ENCODE measurements around the gene NPIPB13.
"Not testable (repeated sequence)": the region's sequence is repeated elsewhere in the genome, so short reads cannot be mapped to it uniquely, and the experiment has no call there.

The NPIPB13 gene

GRCh38 chr16:30248379-30248778 lies at the start of gene NPIPB13:
Gene NPIPB13 (minus strand): TSS chr16:30248479. CDS start chr16:30245573, 2,906 bp downstream.
- not testable (repeated sequence) for DNase-seq

- DNase-seq: not testable (repeated sequence)
These were observed 34.1 kb upstream of the NPIPB13 start for GRCh38 chr16:30282357-30282756.

- not testable (repeated sequence) for DNase-seq
These were observed 30.2 kb upstream of the NPIPB13 start for GRCh38 chr16:30278523-30278922.

- DNase-seq: not testable (repeated sequence)
These were observed 31.2 kb downstream of the NPIPB13 start for GRCh38 chr16:30217082-30217481.

- not testable (repeated sequence) for DNase-seq
These were observed 36.9 kb downstream of the NPIPB13 start for GRCh38 chr16:30211414-30211813.

GRCh38 chr16:30209032-30209431 lies 39.2 kb downstream of the NPIPB13 start:
- DNase-seq: peak; percentile 50

- DNase-seq: not testable (repeated sequence)
These were observed 41.1 kb downstream of the NPIPB13 start for GRCh38 chr16:30207063-30207704.

GRCh38 chr16:30206252-30206651 lies 42.0 kb downstream of the NPIPB13 start:
- not testable (repeated sequence) for DNase-seq

GRCh38 chr16:30205541-30206236 lies 42.6 kb downstream of the NPIPB13 start:
- DNase-seq: peak; percentile 7

- DNase-seq: not testable (repeated sequence)
These were observed 48.5 kb downstream of the NPIPB13 start for GRCh38 chr16:30199608-30200343.

GRCh38 chr16:30199049-30199448 lies 49.2 kb downstream of the NPIPB13 start, which contains the start of gene SULT1A3:
Gene SULT1A3 (plus strand): TSS chr16:30199255. CDS start chr16:30200729, 1,474 bp downstream.
- DNase-seq: not testable (repeated sequence)

All from activated CD4-positive, alpha-beta T cell treated with anti-CD3 and anti-CD28 coated beads, Interleukin-2, amount 50 U/mL, for 1 hour (primary cell).